HG02938 (cell line): ENCODE results near the gene MGP.

Experiments
- ATAC-seq: cut with Tn5 transposase; IDR thresholded peaks from one replicate; pipeline ENCODE4 v1.9.1; 2021; ENCODE audit warnings: mild to moderate bottlenecking, moderate library complexity; ENCODE audit not compliant: unreplicated experiment

MGP gene

DNA sequence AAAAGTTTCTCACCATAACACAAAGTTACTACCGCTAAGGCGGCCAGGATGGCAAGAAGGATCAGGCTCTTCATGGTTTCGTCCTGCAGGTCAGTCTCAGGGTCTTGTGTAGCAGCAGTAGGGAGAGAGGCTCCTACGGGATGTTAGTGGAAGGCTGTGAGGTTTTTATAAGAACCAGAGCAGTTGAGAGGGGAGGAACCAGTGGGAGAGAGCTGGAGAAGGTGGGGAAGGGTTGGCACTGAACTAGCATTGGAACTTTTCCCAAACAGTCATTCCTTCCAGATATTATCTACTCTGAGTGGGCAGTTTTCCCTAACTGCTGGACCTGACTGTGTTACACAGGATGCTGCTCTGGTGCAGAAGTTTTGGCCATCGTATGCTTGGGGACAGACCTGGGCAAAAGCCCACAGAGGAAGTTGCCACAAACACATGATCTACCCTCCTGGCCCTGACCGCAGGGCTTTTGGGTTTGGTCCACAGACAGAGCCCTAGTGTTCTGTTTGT, at the start of gene MGP:
Gene MGP, minus strand, starts transcription at position 137 of the 504 bp plus-strand sequence. Its CDS starts 63 bp downstream, at position 74.
- no peak for ATAC-seq

DNA sequence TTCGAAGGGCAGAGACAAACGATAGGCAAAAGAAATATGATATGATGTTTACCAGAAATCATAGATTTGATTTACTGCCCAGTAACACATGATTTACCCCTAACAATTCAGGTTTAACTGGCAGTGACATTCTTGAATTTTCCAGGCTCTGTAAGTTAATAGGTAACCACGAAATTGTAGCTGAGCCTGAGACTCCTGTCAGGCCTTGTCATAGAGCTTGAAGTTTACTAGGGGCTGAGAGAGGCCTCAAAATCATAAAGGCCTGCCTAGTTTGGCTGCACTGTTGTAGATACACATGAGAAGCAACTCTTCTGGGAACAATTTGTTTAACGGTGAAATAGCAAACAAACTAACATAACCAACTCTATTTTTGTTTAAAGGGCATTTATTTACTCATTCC, 49.4 kb upstream of the MGP start:
- ATAC-seq = no peak

DNA sequence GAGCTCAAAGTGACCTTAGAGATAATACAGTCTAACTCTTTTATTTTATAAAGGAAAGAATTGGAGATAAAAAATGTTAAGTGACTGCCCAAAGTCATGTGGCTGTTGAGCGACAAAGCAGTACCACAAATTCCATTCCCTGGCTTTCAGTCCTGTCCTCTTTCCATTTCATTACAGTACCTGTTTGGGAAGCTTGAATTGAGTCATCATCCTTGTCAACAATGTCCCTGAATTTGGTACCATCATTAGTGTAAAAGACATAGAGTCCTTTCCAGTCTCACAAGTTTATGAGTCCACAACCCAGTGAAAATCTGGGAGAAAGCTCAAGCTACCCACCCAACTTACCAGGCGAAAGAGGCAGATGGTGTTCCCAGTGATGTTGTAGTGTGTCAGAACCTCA, 48.9 kb upstream of the MGP start:
- no peak for ATAC-seq

DNA sequence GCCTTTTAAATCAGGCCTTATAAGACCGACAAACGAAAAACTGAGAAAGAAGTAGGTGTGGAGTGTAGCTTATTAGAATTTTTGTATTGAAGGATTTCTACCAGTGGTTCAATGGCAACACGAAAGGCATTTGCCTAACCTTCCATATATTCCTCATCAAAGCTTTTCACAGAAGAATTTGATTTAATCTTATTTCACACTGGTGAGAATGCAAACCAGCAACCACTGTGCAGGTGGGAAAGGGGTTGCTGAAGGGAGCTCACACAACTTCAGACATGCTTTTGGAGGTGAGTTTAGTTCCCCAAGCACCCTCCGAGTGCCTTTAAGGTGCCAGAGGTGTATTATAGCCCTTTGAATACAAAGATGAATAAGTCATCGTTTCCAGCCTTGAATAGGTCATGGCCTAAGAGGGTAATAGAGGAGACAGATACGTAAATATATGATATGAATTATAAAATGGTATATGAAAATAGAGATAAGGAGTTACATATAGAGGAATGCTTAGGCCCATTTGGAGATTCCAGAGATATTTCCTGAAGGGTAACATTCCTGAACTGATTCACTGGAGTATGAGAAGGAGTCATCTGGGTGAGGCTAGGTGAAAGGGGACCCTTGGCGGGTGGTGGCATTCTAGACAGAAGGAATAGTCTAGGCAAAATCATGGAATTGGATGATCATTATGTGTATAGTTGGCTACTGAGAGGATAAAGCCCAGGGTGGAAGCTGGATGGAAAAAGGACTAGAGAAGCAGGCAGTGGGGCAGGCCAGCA, 46.3 kb upstream of the MGP start:
- no peak for ATAC-seq

DNA sequence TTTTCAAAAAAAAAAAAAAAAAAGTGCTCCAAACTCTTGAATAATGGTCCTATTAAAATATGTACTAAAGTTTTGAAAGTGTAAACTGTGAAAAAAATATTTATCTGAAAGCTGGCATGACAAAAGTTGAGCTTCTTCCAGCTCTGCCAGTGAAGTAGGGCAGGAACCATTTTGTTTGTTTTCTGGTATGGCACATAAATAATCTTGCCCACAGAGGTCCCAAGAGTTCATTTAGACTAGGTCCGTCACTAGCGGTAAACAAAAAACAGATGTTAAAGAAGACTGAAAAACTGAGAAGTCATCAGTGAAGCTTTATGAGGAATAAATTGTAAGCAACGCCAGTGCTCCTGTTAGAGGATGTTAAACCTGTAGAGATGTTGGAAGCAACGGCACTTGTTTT, 45.7 kb upstream of the MGP start:
- ATAC-seq = no peak

DNA sequence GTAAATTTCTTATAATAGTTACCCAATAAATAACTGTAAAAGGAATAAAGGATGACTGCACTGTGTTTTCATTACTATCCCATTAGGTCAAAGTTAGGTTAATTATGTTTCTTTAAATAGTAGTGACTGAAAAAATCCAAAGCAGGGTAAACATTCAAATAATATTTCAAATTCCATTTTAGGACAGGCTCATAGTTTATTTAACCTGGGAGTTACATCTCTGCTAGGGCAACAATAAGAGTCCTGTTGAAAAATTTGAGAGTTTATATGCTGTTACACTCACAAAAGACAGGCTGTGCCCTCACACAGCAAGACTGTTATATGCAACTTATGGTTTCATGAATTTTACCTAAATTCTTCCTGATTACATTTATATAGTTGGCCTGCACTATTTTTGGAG, 44.6 kb upstream of the MGP start:
- ATAC-seq = no peak

DNA sequence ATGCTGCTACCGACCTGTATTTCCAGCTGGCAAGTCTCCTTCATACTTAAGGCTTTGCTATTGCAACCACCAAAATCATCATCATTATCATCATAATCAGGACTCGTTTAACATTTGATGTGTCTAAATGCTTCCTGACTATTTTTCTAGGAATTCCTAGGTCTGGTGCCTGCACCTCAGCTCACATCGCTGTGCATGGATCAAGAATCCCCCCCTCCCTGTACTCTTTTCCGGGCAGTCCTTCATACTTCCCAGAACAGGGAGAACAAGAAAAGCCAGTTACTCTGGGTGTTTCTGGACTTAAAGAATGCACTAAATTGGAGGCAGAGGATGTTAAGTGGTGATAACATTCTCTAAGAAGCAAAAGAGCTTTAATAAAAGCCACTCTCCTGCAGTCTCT, 43.3 kb upstream of the MGP start:
- ATAC-seq = no peak

DNA sequence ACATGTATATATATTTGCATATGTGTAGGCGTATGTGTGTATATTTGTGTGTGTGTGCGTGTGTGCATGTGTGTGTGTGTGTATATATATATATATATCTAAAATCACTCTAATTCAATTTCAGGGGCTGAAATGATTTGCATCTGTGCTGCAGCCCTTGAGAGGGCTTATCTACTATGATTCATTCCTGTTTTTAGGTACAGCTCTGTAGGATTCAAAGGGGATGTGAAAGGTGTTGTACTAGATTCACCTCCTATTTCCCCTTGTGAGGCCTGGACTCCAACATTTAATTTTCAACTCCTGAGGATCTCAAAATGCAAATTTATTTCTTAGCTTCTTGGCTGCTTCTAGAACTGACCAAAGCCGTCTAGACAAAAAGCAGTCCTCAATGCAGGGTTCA, 41.6 kb upstream of the MGP start:
- no peak for ATAC-seq

DNA sequence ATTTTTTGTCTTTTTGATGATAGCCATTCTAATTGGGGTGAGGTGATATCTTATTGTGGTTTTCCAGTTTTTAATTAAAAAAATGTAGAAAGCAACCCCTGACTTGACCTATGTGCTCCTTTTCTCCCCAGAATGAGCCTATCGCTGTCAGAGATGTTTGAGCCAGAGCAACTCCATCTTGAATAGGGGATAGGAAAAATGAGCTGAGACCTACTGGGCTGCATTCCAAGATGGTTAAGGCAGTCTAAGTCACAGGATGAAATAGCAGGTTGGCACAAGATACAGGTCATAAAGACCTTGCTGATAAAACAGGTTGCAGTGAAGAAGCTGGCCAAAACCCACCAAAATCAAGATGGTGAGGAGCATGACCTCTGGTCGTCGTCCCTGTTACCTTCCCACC, 38.9 kb upstream of the MGP start:
- no peak for ATAC-seq

DNA sequence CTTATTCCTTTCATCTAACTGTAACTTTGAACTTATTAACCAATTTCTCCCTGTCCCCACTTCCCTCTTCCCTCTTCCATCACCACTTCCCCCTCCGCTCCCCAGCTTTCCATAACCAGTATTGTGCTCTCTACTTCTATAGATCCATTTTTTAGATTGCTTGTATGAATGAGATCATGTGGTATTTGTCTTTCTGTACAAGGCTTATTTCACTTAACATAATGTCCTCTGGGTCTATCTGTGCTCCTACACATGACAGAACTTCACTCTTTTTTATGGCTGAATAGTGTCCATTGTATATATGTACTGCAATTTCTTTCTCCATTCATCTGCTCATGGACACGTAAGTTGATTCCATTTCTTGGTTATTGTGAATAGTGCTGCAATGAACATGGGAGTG, 38.3 kb upstream of the MGP start:
- no peak for ATAC-seq

DNA sequence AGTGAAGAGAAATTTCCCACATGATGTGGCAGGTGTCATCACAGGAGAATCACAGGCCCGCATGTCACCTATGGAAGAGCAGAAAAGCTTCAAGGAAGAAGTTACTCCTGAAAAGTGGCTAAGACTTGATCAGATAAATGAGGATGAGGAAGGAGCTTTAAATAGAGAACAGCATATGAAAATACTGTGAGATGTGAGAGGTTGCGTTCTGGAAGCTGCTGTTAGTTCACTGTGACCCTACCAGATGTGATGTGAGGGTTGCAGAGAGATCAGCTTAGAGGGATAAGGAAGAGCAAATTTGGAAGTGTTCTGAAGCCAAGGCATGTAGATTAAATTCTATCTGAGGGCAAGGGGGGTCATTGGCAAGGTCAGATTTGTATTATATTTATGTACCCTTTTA, 35.6 kb upstream of the MGP start:
- ATAC-seq = no peak

DNA sequence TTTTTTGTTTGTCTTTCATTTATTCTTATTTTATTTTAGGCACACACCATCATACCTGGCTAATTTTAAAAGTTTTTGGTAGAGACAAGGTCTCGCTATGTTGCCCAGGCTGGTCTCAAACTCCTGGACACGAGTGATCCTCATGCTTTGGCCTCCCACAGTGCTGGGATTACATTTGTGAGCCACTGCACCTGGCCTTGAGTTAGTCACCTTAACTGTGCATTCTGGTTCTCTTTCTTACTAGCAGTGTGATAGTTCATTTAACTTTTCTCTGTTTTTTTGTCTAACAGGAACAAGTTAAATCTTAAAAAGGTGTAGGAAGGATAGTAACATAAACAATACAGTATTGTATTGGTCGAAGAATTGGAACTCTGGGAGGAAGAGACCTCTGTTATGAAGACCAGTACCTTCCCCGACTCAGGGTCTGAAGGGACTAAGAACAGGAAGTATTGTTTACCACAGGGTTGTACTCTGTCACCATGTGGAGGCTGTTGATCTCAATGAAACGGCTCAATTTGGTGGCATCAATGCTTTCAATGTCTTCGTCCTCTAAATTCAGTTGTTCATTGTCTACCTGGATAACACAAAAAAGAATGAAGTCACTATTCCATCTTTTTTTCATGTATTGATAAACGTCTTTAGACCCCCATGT, 34.9 kb upstream of the MGP start:
- ATAC-seq = no peak

DNA sequence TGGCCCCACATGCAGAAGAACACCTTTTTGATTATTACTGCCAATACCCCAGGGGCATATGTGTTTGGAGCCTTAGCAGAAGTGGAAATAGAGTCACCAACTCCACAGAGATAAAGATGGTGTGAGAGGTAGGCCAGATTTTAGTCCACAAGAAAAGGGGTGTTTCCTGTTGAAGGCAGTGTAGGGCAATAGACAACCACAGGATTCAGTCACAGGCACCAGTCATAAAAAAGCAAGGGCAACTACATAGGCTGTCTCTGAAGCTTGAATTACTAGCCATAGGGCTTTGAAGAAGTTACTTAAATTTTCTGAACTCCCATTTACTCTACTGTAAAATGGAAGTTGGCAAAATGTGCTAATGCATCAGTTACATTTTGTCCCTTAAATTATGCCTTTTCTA, 33.8 kb upstream of the MGP start:
- ATAC-seq = no peak

DNA sequence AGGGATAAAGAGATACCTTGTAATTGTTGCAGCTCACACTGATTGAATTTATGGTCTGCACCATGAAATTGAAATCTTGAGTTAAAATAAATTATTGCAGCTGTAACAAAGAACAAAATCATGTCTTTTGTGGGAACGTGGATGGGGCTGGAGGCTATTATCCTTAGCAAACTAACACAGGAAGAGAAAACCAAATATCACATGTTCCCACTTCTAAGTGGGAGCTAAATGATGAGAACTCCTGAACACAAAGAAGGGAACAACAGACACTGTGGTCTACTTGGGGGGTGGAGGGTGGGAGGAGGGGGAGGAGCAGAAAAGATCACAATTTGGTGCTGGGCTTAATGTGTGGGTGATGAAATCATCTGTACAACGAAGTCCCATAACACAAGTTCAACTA, 30.1 kb upstream of the MGP start:
- ATAC-seq = no peak

DNA sequence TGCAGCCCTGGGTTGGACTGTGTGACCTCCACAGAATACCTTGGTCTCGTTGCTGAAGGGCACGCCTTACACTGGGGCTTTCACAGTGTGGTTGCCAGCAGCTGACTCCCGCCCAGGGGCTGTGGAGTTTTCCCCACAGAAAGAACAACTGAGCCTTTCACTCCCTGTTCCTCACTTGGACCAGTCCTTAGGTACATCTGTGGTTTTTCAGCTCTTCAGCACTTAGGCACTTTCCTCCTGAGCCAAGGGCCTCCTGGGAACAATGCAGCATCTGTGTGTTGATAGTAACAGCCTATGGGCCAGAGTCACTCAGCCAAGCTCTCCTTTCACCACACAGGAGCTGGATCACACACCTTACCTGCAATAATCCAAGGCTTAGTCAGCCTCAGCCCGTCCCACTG, 27.7 kb upstream of the MGP start:
- ATAC-seq = no peak

DNA sequence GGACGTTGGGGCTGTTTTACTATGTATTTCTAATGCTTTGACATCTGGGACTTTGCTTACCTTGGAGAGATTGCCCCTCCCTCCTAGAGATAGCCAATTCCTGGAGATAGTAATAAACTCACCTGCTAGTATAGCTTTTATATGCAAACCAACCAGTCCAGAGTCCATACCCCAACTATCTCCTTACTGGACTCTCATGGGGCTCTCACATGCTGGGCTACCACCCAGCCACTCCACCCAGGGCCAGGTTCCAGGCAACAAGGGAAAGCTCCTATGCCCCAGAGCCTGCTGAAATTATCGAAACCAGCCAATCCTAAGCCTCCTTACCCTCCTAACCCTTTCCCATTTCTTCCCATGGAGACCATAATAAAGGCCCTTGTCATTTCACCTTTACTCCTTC, 25.5 kb upstream of the MGP start:
- no peak for ATAC-seq

DNA sequence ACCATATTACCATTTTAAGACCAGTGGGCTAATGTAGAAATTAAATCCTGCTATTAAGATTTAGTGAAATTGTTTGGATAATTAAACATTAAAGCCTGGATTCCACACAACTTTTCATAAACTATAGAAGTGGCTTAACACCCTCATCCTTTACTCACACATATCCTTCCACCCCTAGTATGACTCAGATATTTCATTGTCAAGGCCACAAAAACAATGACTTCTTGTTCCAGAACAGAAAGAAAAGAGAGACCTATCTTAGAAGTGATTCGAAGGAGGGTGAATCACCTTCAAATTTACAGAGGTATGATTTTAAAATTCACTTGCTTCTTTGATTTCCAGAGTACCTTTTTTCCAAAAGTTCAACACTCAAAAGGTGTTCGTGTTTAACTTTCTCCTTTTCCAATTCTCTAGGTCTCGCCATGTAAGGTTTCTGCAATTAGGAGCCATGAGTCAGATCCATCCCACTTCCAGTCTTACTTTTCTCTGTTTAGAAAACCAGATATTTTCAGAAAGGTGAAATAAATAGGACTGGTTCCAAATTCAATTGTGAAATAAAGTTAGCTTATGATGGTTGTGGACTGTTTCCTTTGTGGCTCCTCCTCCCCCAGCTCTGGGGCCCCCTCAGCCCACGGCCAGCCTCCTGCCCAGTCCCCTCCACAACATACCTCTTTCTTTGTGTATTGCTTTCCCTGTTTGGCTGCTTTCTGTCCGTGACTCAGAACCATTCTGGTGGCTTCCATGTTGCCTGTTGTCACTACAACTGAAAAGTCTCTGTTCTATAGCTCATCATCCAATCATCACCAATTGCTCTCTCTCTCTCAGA, 24.6 kb upstream of the MGP start:
- no peak for ATAC-seq

DNA sequence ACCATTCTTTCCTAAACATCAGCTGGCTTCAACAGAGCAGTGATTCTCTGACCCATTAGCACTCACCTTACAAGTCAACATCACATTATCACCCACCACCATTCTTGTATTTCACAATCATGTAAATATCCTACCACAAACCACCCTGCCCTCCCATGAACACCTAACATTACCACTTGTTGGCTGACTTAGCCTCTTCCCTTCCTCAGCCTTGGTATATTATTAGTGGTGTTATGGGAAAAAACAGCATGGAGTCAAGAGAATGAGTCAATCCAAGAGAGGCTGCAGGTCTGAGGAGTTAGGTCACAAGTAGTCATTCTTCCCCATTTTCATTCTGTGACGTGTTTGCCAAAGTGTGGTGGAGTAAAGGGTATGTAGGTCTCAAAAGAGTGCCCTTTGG, 22.3 kb upstream of the MGP start:
- ATAC-seq = no peak

DNA sequence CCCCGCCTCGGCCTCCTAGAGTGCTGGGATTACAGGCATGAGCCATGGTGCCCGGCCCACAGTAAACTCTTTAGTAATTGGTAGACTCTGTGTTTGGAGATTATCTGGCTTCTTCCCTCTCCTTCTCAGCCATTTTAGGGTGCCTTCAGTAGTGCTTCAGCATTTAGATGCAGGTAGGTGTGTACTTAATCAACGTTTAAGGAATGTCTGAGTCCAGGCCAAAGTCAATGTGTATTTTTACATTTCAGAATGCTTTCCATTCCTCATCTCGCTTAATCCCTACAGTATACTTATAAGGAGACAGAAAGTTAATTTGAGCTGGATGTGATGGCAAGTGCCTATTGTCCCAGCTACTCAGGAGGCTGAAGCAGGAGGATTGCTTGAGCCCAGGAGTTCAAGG, 20.5 kb upstream of the MGP start:
- ATAC-seq = no peak

DNA sequence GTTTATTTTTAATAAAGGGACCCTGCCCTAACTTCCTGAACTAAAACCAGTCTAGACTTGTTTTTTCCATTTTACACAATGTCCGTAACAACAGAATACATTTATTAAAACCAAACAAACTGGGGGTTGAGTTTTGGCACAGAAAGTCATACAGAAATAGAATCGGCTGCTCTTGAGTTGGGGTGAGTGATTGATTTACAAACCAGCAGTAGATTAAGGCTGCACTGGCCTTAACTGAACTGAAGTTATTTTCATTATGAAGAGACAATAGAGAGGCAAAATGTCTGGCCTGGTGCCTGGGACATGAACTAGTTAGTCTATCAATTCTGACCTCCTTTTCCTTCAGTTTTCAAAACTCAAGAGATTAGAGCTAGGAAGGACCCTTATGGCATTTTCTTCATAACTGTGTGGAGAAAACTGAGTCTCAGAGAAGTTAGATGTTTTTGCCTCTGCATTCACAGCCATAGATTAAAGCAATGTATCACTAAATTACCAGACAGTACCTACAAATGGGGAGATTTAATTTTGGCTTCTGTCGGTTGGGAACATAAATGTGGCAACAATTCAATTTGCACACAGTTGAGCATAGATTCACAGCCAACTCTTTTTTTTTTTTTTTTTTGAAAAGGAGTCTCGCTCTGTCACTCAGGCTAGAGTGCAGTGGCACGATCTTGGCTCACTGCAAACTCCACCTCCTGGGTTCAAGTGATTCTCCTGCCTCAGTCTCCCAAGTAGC, 19.8 kb upstream of the MGP start:
- ATAC-seq = no peak

DNA sequence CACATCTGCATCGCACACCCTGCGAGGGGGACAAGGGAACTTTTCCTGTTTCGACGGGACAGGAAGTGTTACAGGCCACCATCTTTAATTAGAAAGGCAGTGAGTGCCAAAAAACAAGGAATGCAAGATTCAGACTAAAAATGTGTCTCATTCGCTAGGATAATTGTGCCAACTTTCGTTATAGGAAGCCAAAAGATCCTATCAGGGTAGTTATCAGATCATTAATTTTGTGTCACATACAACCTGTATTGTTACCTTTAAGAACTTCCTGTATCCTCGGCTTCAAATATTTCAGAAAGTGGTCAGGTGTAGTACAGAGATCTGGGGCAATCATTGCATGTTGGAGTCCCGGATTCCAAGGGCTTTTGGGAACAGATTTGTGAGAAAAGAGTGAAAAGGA, 19.2 kb upstream of the MGP start:
- no peak for ATAC-seq
